Kasumi-1 (cell line): ENCODE data around the gene ALOX5.
A peak's percentile ranks its signal among the peaks of the same experiment; 100 is the strongest.

Source experiments
- DNase-seq, 2 experiments: peaks; one replicate each; lab custom pipeline; 2025; lab: John Stamatoyannopoulos, UW

ALOX5 gene

DNA sequence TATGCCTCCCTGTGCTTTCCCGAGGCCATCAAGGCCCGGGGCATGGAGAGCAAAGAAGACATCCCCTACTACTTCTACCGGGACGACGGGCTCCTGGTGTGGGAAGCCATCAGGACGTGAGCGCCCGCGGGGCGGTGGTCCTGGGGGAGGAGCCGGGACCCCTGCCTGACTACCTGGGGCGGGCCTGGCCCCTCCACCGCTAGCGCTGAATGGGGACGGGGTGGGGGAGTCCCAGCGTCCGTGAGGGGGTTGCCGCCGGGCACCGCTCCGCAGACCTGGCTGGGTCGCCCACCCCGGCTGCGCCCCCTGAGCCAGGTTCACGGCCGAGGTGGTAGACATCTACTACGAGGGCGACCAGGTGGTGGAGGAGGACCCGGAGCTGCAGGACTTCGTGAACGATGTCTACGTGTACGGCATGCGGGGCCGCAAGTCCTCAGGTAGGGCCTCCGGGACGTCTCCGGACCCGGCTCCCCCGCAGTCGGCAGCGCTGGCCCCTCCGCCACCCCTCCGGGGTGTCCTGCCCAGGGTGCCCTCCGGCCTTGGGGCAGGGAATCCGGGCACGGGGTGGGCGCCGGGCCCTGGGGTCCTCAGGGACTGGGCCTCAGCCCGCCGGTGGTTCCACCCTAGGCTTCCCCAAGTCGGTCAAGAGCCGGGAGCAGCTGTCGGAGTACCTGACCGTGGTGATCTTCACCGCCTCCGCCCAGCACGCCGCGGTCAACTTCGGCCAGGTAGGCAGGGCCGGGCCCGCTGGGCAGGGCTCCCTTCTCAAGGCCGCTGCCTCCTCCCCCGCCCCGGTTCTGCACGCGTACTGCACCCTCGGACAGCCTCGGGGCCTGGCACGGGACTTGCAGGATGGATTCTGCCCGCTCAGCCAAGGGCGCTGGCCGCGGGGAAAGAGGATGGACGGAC is 69.3 kb downstream of the ALOX5 start:
- no peak for DNase-seq

- DNase-seq: no peak
These were observed 70.0 kb downstream of the ALOX5 start for GRCh38 chr10:45444022-45444421.

GRCh38 chr10:45444976-45445898 is 71.2 kb downstream of the ALOX5 start:
- no peak for DNase-seq

DNA sequence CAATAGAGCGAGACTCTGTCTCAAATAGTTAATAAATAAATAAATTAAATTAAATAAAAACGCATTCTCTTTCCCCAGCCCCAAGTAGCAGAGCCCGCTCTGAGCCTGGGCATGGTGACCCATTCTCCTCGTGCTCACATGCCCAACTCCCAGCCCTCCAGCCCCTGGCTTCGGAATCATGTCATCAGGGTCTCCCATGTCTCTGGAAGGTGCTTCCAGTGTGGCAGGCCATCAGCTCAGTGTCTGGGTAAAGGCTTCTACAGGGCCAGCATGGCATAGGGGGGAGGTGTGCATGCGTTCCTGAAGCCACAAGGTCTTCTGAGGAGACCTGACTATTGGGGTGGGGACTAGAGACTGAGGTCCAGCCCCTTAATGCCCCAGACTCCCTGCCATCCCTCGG is 72.8 kb downstream of the ALOX5 start:
- no peak for DNase-seq

GRCh38 chr10:45447416-45447815 is 73.4 kb downstream of the ALOX5 start:
- DNase-seq: no peak

DNA sequence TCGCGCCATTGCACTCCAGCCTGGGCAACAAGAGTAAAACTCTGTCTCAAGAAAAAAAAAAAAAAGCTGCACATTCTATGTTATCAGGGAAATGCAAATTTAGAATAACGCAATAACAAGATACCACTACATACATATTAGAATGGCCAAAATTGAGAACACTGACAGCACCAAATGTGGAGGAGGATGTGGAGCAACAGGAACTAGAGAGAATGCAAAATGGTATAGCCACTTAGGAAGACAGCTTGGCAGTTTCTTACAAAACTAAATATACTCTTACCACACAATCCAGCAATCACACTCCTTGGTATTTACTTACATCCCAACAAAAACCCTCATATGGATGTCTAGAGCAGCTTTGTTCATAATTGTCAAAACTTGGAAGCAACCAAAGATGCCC is 76.8 kb downstream of the ALOX5 start:
- DNase-seq: peak; percentile 10 to 24

DNA sequence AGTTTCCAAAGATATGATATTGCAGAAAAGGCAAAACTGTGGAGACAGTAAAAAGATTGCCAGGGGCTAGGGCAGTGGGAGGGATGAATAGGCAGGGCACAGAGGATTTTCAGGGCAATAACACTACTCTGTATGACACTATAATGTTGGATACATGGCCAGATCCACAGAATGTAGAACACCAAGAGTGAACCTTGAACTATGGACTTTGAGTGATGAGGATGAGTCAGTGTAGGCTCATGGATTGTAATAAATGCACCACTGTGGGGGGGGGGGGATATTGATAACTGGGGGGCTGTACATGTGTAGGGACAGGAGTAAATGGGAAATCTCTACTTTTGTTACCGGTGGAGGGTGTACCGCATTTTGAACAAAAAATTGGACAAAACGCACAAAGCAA is 77.4 kb downstream of the ALOX5 start:
- no peak for DNase-seq

GRCh38 chr10:45452268-45452667 is 78.3 kb downstream of the ALOX5 start:
- DNase-seq: no peak

- no peak for DNase-seq
These were observed 78.9 kb downstream of the ALOX5 start for GRCh38 chr10:45452743-45453452.

DNA sequence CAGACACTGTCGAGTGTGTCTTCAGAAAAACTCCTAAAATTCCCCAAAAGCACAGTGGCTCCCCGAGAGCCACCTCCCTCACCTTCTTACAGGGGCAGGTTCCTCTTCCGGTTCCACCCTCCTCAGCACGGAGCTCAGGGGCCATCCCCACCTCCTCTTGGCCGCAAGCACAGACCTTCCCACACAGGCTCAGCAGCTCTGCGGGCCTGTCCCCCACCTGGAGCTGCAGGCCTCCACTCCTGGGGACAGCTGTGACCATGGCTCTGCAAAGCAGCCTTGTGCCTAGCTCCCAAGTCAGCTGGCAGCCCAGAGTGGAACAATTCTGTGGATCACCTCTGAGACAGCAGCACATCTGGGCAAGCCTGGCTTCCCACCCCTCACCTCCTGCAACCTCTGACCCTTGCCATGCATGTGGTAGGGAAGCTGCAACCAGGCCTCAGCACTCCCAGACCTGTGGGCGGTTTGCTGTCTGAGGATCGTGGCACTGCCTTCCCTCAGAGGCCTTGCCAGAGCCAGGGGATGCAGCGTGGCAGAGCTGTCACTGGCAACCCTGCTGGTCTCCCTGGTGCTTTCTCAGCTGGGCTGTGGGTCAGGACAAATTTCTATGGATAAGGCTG is 79.7 kb downstream of the ALOX5 start:
- DNase-seq: no peak

DNA sequence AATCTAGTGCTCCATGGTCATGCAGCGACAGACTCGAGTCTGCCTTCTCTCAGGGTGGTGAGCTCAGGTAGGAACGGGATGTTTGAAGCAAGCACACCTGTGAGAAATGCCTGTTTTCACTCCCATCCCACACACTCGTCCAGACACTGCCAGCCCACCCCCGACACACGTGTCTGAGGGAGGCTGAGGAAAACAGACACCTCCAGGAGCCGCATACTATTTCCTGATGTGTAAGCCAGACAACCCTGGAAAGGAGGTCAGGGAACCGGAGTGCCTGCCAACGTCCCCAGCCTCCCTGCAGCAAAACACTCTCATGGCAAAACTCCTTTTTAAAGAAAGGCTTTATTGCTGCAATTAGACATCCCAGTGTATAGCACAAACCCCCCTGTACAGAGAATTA is 80.2 kb downstream of the ALOX5 start:
- no peak for DNase-seq

GRCh38 chr10:45454859-45455258 is 80.8 kb downstream of the ALOX5 start:
- DNase-seq: no peak

DNA sequence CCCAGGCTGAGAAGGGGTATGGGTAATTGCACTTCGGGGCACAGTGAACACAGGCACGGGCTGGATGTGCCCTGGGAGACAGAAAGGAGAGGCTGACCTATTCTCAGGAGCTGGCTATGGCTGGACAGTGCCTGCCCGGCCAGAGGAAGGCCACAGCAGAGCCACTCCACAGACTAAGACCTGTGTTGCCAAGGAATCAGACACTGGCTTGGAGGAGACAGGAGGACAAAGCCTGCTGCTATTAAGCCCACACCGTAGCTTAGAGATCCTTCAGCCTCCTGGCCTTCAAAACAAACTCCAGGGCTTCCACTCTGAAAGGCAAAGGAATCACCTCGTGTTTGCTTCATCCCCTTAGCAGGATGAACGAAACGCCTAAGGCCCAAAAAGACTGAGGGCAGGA is 82.2 kb downstream of the ALOX5 start:
- no peak for DNase-seq

DNA sequence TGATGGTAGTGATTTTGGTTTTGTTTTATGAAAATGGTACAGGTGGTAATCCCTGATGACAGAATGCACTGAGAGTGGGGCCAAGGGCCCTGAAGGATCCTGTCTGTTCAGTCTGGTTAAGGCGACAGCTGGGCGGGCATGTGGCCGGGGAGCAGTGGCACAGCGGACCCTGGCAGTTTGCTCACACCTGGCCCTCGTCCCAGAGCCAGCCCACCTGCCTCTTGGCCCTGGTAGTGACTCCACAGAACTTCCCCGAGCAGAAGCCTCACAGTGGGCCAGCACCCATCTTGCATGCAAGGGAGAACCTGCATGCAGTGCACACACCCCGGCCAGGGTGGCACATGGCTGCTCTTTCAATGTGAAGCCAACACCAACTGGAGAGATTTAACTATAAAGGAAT is 82.8 kb downstream of the ALOX5 start:
- no peak for DNase-seq

DNA sequence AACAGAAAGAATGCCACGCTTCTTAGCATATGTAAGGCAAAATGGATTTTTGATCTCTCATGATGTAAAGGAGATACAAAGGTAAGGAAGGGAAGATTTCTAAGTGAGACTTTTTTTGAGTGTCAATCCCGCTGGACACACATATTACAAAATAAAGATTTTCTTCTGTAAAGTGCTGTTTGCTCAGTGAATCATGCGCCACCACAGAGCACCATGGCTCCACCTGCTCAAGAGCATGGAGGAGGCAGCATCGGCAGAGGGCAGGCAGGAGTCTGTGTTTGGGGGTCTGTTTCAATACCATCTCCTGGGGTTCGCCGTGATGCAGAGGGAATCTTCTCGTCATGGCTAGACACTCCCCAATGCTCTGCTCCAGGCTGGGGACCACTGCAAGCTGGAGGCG is 83.5 kb downstream of the ALOX5 start:
- no peak for DNase-seq

DNA sequence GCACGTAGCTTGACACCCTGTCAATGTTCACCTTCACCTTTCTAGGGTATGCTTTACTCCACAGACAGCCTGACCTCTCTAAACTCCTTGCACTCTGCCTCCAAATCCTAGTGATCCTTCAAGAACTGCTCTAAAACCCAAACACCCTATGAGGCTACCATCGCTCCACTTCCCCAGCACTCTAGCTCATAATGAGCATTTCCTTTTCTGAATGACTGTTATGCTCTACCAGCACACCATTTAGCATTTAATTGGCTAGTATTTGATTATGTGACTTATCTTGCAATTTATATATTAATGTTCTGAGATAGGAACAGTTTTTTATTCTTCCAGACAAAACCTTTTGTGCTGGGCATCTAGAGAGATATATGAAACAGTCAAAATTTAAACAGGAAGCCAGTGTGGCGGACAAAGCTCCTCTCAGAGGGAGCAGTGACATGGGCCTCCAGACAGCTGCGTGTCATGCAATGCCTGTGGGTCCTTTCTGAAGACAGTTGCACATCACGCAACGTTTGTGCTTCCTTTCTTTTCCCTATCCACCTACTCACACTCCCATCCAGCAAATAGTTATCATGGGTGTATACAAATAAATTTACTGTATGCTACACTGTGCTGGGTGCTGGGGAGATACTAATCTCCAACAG is 86.3 kb downstream of the ALOX5 start:
- peak; percentile 65 to 70 for DNase-seq

- DNase-seq: peak in 1 of 2 experiments; percentile 14
These were observed 87.0 kb downstream of the ALOX5 start for GRCh38 chr10:45461034-45461433.

DNA sequence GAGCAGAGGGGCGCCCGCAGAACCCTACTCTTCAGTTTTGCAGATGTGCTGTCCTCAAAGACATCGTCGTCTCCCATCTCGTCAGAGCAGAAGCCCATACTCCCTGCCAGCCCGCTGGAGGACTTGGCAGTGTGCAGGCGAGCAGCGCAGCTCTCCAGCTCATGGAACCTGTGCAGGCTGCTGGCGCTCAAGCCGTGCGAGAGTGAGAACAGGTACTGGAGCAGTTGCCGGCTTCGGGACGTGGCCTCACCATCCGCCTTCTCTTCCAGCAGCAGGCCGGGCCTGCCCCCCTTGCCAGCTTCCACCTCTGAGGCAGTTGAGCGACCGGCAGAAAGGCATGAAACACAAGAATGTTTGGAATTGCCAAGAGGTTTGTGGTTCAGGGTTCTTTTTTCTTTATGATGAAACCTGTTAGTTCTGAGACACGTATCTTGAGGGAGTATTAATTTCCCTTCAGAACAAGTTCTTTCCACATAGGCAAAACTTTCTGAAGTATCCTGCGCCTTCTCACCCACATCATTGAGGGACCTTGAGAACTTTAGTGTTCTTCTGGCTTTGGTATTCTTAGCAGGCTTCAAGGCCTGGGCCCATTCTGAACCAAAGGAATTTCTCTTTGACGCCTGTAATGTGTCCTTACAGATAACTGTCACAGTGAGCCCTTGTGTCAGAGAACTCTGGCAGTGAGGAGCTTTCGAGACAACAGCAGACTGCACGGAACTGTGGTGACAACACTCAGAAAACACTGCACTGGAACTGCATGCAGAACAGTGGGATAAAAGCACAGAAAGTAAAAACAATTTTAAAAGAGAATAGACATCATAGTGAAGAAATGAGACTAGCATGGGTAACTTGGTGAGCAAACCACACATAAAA is 89.5 kb downstream of the ALOX5 start:
- no peak for DNase-seq

DNA sequence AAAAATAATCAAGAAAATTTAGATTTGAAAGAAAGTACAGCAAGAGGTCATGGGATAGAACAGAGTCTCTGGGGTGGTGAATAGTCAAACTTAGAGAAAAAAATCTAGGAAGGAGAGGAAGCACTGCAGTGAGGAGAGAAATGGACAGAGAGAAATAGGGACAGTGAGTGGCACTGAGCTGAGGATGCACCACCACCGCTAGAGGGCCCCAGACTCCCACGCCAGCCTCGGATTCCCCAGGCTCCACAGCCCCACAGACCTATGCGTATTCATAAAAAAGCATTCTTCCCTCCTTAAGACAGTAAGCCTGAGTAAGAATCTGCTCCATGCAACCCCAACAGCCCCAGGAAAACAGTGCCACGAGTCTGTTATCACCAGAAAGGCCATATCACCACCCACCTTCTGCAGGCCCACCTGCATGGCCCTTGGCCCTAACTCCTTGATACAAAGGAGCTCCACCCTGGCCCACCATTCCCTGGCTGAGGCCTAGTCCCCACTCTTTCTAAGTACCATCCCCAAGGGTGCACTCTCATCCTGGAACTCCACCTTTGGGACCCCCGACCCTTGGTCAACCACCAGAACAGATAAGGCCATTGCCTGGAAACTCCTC is 91.0 kb downstream of the ALOX5 start:
- peak; percentile 82 to 94 for DNase-seq

DNA sequence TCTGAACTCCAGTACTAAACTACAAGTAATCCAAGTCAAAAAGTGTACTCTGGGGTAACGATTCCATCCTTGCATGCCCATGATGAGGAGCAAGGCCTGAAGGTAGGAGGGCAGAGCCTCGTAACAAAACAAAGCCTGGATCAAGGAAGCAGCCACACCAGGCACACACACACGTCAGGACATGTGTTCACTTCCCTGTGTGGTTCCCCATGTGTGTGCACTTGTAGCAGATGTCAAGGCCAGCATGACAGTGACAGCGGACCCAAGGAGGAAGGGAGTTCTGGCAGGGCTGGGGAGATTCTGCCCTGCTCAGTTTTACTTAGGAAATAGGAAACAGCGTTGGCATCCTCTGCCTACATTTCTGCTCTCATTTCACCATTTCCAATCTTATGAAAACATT is 92.8 kb downstream of the ALOX5 start:
- peak in 1 of 2 experiments; percentile 47 for DNase-seq
